WTC11 (cell line): Measurements from ENCODE around the gene ACOT6. TPM values are rescaled to one million over a fixed set of nuclear protein-coding genes. Genes with fewer than 3 reads are reported as not detected.
A peak's percentile ranks its signal among the peaks of the same experiment; 100 is the strongest.

Experiments used
- ATAC-seq: fragments of 200-7000 bp; cut with Tn5 transposase; 2 replicates; pipeline ENCODE4 v1.10.0; 2021; ENCODE audit warnings: mild to moderate bottlenecking, moderate library complexity
- CTCF ChIA-PET: fragments of 300-600 bp; sonication (Branson Sonifier 250); formaldehyde crosslinking; loops from one replicate; lab custom pipeline; 2021; ENCODE audit warnings: antibody characterized with exemption; lab: Charles Lee
- POLR2A ChIA-PET: fragments of 350-600 bp; sonication (Branson Sonifier 250); formaldehyde crosslinking; loops from one replicate; lab custom pipeline; 2021; ENCODE audit warnings: antibody characterized with exemption; lab: Charles Lee
- DNase-seq: peaks from one replicate; pipeline ENCODE4 v3.0.0; 2021; ENCODE audit warnings: low spot score
- H3K27ac Mint-ChIP-seq: 2 replicates; pipeline ENCODE4 v1.8.0; 2021; ENCODE audit warnings: mixed read lengths
- H3K27me3 Mint-ChIP-seq: 2 replicates; pipeline ENCODE4 v1.8.0; 2021; ENCODE audit warnings: low read depth, mild to moderate bottlenecking, moderate library complexity, mixed read lengths
- H3K36me3 Mint-ChIP-seq: 2 replicates; pipeline ENCODE4 v1.8.0; 2021; ENCODE audit warnings: mixed read lengths
- H3K4me1 Mint-ChIP-seq: 2 replicates; pipeline ENCODE4 v1.8.0; 2022; ENCODE audit warnings: mixed read lengths
- H3K4me3 Mint-ChIP-seq: 2 replicates; pipeline ENCODE4 v1.8.0; 2021; ENCODE audit warnings: mild to moderate bottlenecking, moderate library complexity, mixed read lengths
- H3K9me3 Mint-ChIP-seq: 2 replicates; pipeline ENCODE4 v1.8.0; 2021; ENCODE audit warnings: mixed read lengths
- AFF4 ChIP-seq: sonication (generic); formaldehyde crosslinking; IDR thresholded peaks from 2 replicates; pipeline ENCODE4 v1.8.1; 2023; ENCODE audit warnings: mild to moderate bottlenecking, missing genetic modification reagents, borderline replicate concordance
- ATF2 ChIP-seq: sonication (generic); formaldehyde crosslinking; IDR thresholded peaks from 2 replicates; pipeline ENCODE4 v1.8.1; 2022; ENCODE audit warnings: low read depth, missing genetic modification reagents, borderline replicate concordance
- CTCF ChIP-seq: fragments of 200-600 bp; IDR thresholded peaks from 2 replicates; pipeline ENCODE4 v1.8.0; 2022; ENCODE audit warnings: antibody characterized with exemption
- ESRRA ChIP-seq: sonication (generic); formaldehyde crosslinking; IDR thresholded peaks from 2 replicates; pipeline ENCODE4 v1.8.1; 2022; ENCODE audit warnings: mild to moderate bottlenecking, missing genetic modification reagents, borderline replicate concordance
- FOXK1 ChIP-seq: sonication (generic); formaldehyde crosslinking; IDR thresholded peaks from 2 replicates; pipeline ENCODE4 v1.8.0; 2022; ENCODE audit warnings: mild to moderate bottlenecking, moderate library complexity, missing genetic modification reagents
- GABPB1 ChIP-seq: sonication (generic); formaldehyde crosslinking; IDR thresholded peaks from 2 replicates; pipeline ENCODE4 v1.8.1; 2023; ENCODE audit warnings: mild to moderate bottlenecking, missing genetic modification reagents
- MLX ChIP-seq: sonication (generic); formaldehyde crosslinking; IDR thresholded peaks from 2 replicates; pipeline ENCODE4 v1.8.1; 2023; ENCODE audit warnings: mild to moderate bottlenecking, missing genetic modification reagents, moderate library complexity
- MYBL2 ChIP-seq: sonication (generic); formaldehyde crosslinking; IDR thresholded peaks from 2 replicates; pipeline ENCODE4 v1.8.1; 2023; ENCODE audit warnings: mild to moderate bottlenecking, moderate library complexity, missing genetic modification reagents
- RORB ChIP-seq: fragments of 250-450 bp; sonication (Bioruptor Pico); IDR thresholded peaks from 2 replicates; pipeline ENCODE4 v1.9.0; 2021; ENCODE audit warnings: mild to moderate bottlenecking
- STAT6 ChIP-seq: sonication (generic); formaldehyde crosslinking; conservative IDR thresholded peaks from 2 replicates; pipeline ENCODE4 v1.8.1; 2023; ENCODE audit warnings: mild to moderate bottlenecking, low read depth, missing genetic modification reagents, moderate library complexity
- TP53 ChIP-seq: sonication (generic); formaldehyde crosslinking; IDR thresholded peaks from 2 replicates; pipeline ENCODE4 v1.8.1; 2023; ENCODE audit warnings: mild to moderate bottlenecking, missing genetic modification reagents
- USF2 ChIP-seq: sonication (generic); formaldehyde crosslinking; IDR thresholded peaks from 2 replicates; pipeline ENCODE4 v1.8.1; 2023; ENCODE audit warnings: mild to moderate bottlenecking, missing genetic modification reagents, moderate library complexity
- ZNF219 ChIP-seq: sonication (generic); formaldehyde crosslinking; IDR thresholded peaks from 2 replicates; pipeline ENCODE4 v1.8.0; 2023; ENCODE audit warnings: missing genetic modification reagents, mild to moderate bottlenecking, borderline replicate concordance
- ZNF232 ChIP-seq: sonication (generic); formaldehyde crosslinking; IDR thresholded peaks from 2 replicates; pipeline ENCODE4 v1.8.0; 2022; ENCODE audit warnings: mild to moderate bottlenecking, missing genetic modification reagents
- ZNF281 ChIP-seq: sonication (generic); formaldehyde crosslinking; IDR thresholded peaks from 2 replicates; pipeline ENCODE4 v1.8.0; 2023; ENCODE audit warnings: mild to moderate bottlenecking, missing genetic modification reagents
- total RNA-seq: library from RNA; stranded (reverse); gene quantifications from 3 replicates; pipeline ENCODE4 v1.2.3, GENCODE V29; 2021

The ACOT6 gene
- total RNA-seq, 1 experiment from 2014 or later, result 0.13 TPM

- DNase-seq, result no peak
- Mint-ChIP-seq H3K9me3 (no peaks in the 10 kb centered on the region), H3K27me3 (peaks cover 2% of the 10 kb centered on the region; the same call in 1 of the 2 replicates), H3K4me1 (peaks cover 10% of the 10 kb centered on the region), H3K27ac (no peak overlapping the region; the same call in 1 of the 2 replicates), H3K36me3 (no peaks in the 10 kb centered on the region), H3K4me3 (no peak overlapping the region)
- no peak for ATAC-seq
- ChIA-PET POLR2A (interaction anchor here (1.1 kb wide), 1 partner anchor 61 kb away, joined by 3 read pairs; the partner anchor contains the start of gene ACOT2), CTCF (interaction anchor here (1.4 kb wide), 1 partner anchor 122 kb away, joined by 6 read pairs; no protein-coding TSS in a partner anchor)
- TF ChIP-seq USF2 (no peak), TP53 (CRISPR knock-in tag) (no peak), MLX (CRISPR knock-in tag) (no peak), FOXK1 (CRISPR knock-in tag) (no peak), GABPB1 (no peak), RORB (CRISPR knock-in tag) (no peak)
These were observed 17.9 kb downstream of the ACOT6 start for GRCh38 chr14:73630009-73630780.

GRCh38 chr14:73633116-73634010 is 21.0 kb downstream of the ACOT6 start:
- Mint-ChIP-seq H3K27ac (peak overlapping the region; percentile 96), H3K4me1 (peaks cover 12% of the 10 kb centered on the region), H3K9me3 (no peaks in the 10 kb centered on the region), H3K4me3 (peak overlapping the region; percentile 77), H3K27me3 (peaks cover 2% of the 10 kb centered on the region; the same call in 1 of the 2 replicates), H3K36me3 (no peaks in the 10 kb centered on the region)
- ChIA-PET POLR2A (interaction anchor here (0.6 to 1.1 kb wide), 3 partner anchors 11 to 143 kb away, joined by 3 to 7 read pairs (median 3); partner anchors contain the start of genes DNAL1 and RIOX1), CTCF (interaction anchor here (0.6 to 3.6 kb wide), 28 partner anchors 11 to 406 kb away, joined by 3 to 66 read pairs (median 4); partner anchors contain the start of genes ACOT2, ACOT4, ACOT6 and NUMB)
- ATAC-seq (peak; percentile 61), DNase-seq (peak; percentile 67)
- TF ChIP-seq CTCF (peak; percentile 65), ATF2 (CRISPR knock-in tag) (peak; percentile 17; the same call in 1 of the 2 replicates), AFF4 (CRISPR knock-in tag) (no peak), ESRRA (CRISPR knock-in tag) (peak; percentile 95; the same call in 1 of the 2 replicates), STAT6 (CRISPR knock-in tag) (no peak), ZNF219 (CRISPR knock-in tag) (peak; percentile 38; the same call in 1 of the 2 replicates), MYBL2 (no peak; the same call in 1 of the 2 replicates), ZNF281 (CRISPR knock-in tag) (no peak), ZNF232 (CRISPR knock-in tag) (0 out of 2 replicates have a peak, but pooled peaks have one; percentile 6)
